ENCODE data around the gene MROH2A.
"Not testable (repeated sequence)": the region's sequence is repeated elsewhere in the genome, so short reads cannot be mapped to it uniquely, and the experiment has no call there.

The MROH2A gene

DNA sequence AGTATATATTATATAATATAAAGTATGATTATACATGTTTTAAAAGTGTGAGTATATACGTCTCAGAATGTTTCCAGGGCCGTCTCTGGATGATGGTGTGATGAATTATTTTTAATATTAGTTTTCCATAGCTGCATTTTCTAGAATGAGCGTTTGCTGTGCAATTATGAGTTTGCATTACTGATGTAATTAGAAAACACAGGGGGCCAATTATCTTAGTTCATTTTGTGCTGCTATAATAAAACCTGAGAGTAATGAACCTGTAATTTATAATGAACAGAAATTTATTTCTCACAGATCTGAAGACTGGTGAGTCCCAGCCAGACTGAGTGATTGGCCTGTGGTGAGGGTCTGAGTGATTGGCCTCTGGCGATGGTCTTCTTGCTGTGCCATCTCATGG is 80.2 kb downstream of the MROH2A start:
- no peak for DNase-seq

GRCh38 chr2:233862261-233862768 is 84.2 kb downstream of the MROH2A start:
- no peak for DNase-seq

DNA sequence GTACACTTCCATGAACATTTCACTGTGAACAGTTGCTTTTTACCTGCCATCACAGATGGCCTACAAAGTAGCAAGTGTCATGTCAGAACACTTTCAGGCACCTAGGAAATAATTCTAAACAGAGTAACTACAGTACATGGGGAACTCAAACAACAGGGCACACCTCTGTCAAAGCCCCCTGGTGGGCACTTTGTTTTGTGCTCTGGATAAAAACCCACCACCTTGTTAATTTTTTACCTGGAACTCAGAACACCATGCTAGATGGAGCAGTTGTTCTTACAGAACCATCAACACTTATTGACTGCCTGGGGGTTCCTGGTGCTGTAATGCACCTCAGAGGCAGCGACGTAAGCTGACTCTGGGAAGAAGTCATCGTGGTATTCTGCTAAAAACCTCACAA is 87.7 kb downstream of the MROH2A start:
- no peak for DNase-seq

- no peak for DNase-seq
These were observed 88.3 kb downstream of the MROH2A start for GRCh38 chr2:233866479-233866878.

- peak; percentile 69 for DNase-seq
These were observed 89.9 kb downstream of the MROH2A start, which contains the start of gene MSL3B for GRCh38 chr2:233867993-233868532. Gene MSL3B, minus strand, starts transcription at chr2:233868386.

GRCh38 chr2:233871432-233871831 is 93.3 kb downstream of the MROH2A start:
- no peak for DNase-seq

DNA sequence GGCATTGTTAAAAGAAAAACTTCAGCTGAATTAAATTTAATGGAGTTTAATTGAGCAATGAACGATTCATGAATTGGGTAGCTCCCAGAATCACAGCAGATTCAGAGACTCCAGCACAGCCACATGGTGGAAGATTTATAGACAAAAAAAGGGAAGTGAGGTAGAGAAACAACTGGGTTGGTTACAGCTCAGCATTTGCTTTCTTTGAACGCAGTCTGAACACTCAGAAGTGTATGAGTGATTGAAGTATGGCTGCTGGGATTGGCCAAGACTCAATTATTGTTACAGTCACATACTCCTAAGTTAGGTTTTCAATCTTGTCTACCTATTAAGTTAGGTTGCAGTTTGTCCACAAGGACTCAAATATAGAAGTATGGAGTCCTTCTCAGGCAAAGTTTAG is 94.0 kb downstream of the MROH2A start:
- not testable (repeated sequence) for DNase-seq

DNA sequence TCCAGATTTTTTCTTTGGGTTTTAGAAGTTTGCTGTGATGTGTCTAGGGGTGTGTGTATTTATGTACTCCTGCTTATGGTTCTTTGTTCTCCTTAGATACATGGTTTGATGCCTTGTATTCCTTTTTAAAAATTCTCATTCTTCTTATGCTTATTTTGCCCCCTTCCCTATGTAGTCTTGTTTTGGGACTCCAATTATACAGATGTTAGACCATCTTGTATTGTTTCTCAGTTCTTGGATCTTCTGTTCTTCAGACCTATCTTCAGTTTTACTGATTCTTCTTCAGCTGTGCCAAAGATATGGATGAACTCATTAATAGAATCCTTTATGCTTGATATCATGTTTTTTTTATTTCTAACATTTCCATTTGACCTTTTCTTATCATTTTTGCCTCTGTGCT is 104.2 kb downstream of the MROH2A start:
- DNase-seq = no peak
